SH-SY5Y (cell line): ENCODE measurements around the gene MYO6.

Experiments used
- GATA2 ChIP-seq: IDR thresholded peaks from 2 replicates; pipeline ENCODE4 v1.6.1; 2011; ENCODE audit warnings: mild to moderate bottlenecking, low read depth, low read length
- GATA3 ChIP-seq: IDR thresholded peaks from 2 replicates; pipeline ENCODE4 v1.6.1; 2011; ENCODE audit warnings: low read depth, mild to moderate bottlenecking, low read length, moderate library complexity

GRCh38 chr6:75933387-75933975 is 184.4 kb downstream of the MYO6 start:
- no peak for TF ChIP-seq GATA2
- no peak for TF ChIP-seq GATA3
